Peyer's patch (tissue), 4 donors: ENCODE results near the gene FADS6. TPM values are rescaled to one million over a fixed set of nuclear protein-coding genes. Genes with fewer than 3 reads are reported as not detected.
"Not testable (repeated sequence)": the region's sequence is repeated elsewhere in the genome, so short reads cannot be mapped to it uniquely, and the experiment has no call there.

ENCODE experiments used
- DNase-seq, 3 donors: peaks; one replicate each; pipeline ENCODE4 v3.0.0-alpha.2; 2017 to 2019
- H3K27ac ChIP-seq, 4 donors: fragments of 200-600 bp; sonication (generic); one replicate each; pipeline ENCODE4 v1.5.1; 2016 to 2019
- H3K27me3 ChIP-seq, 2 donors: fragments of 200-600 bp; sonication (generic); one replicate each; pipeline ENCODE4 v1.5.1; 2019
- H3K36me3 ChIP-seq, 3 donors: fragments of 200-600 bp; sonication (generic); one replicate each; pipeline ENCODE4 v1.5.1; 2016 to 2019
- H3K4me1 ChIP-seq, 4 donors: fragments of 200-600 bp; sonication (generic); one replicate each; pipeline ENCODE4 v1.5.1; 2016 to 2019
- H3K4me3 ChIP-seq, 4 donors: fragments of 200-600 bp; sonication (generic); 1 replicate in 3 of 4; 2 replicates in 1 of 4; pipeline ENCODE4 v1.5.1; 2016 to 2019; ENCODE audit warnings: mild to moderate bottlenecking in 1 of 4
- H3K9me3 ChIP-seq, 4 donors: fragments of 200-600 bp; sonication (generic); one replicate each; pipeline ENCODE4 v1.5.1; 2016 to 2019; ENCODE audit warnings: mild to moderate bottlenecking in 1 of 4
- POLR2A ChIP-seq, 2 donors: fragments of 450-650 bp; IDR thresholded peaks; one replicate each; pipeline ENCODE4 v1.5.1; 2017; ENCODE audit warnings: antibody characterized with exemption in 2 of 2, mild to moderate bottlenecking in 2 of 2, moderate library complexity in 2 of 2
- total RNA-seq, 4 donors: library from RNA; depleted of rRNA; stranded (reverse); fragments of >200 nt; gene quantifications; one replicate each; pipeline ENCODE4 v1.1.0, GENCODE V29; 2016
- TF ChIP-seq, protein P1 (sequence below), 6 experiments: fragments of 450-650 bp in 4 of 6; fragments of 200-600 bp in 2 of 6; sonication (generic) in 1 of 6; IDR thresholded peaks; one replicate each; pipeline ENCODE4 v1.5.1; 2017 to 2019; ENCODE audit warnings: antibody characterized with exemption in 6 of 6, mild to moderate bottlenecking in 3 of 6, moderate library complexity in 1 of 6

The FADS6 gene
- total RNA-seq, 4 donors from 2014 or later = 79.9 to 161 (median 82.1) TPM; not detected in 1

- Histone ChIP-seq H3K4me1 (no peaks in the 10 kb centered on the region), H3K27me3 (no peaks in the 10 kb centered on the region), H3K36me3 (no peaks in the 10 kb centered on the region), H3K4me3 (no peak overlapping the region), H3K27ac (no peak overlapping the region), H3K9me3 (no peaks in the 10 kb centered on the region)
- TF ChIP-seq, protein P1, sequence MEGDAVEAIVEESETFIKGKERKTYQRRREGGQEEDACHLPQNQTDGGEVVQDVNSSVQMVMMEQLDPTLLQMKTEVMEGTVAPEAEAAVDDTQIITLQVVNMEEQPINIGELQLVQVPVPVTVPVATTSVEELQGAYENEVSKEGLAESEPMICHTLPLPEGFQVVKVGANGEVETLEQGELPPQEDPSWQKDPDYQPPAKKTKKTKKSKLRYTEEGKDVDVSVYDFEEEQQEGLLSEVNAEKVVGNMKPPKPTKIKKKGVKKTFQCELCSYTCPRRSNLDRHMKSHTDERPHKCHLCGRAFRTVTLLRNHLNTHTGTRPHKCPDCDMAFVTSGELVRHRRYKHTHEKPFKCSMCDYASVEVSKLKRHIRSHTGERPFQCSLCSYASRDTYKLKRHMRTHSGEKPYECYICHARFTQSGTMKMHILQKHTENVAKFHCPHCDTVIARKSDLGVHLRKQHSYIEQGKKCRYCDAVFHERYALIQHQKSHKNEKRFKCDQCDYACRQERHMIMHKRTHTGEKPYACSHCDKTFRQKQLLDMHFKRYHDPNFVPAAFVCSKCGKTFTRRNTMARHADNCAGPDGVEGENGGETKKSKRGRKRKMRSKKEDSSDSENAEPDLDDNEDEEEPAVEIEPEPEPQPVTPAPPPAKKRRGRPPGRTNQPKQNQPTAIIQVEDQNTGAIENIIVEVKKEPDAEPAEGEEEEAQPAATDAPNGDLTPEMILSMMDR (IDR thresholded peaks at IDR 0.05) = no peak
- TF ChIP-seq POLR2A (IDR thresholded peaks at IDR 0.05) = no peak
- no peak for DNase-seq
These were observed 13.6 kb upstream of the FADS6 start for GRCh38 chr17:74907012-74907411.

DNA sequence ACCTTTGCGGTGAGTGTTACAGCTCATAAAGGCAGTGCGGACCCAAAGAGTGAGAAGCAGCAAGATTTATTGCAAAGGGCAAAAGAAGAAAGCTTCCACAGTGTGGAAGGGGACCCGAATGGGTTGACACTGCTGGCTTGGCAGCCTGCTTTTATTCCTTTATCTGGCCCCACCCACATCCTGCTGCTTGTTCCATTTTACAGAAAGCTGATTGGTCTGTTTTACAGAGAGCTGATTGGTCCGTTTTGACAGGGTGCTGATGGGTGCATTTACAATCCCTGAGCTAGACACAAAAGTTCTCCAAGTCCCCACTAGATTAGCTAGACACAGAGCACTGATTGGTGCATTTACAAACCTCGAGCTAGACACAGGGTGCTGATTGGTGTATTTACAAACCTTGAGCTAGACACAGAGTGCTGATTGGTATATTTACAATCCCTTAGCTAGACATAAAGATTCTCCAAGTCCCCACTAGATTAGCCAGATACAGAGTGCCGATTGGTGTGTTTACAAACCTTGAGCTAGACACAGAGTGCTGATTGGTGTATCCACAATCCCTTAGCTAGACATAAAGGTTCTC, 12.9 kb upstream of the FADS6 start:
- not testable (repeated sequence) for DNase-seq, H3K27me3 ChIP-seq, H3K27ac ChIP-seq, H3K4me3 ChIP-seq, H3K36me3 ChIP-seq, H3K9me3 ChIP-seq, H3K4me1 ChIP-seq

DNA sequence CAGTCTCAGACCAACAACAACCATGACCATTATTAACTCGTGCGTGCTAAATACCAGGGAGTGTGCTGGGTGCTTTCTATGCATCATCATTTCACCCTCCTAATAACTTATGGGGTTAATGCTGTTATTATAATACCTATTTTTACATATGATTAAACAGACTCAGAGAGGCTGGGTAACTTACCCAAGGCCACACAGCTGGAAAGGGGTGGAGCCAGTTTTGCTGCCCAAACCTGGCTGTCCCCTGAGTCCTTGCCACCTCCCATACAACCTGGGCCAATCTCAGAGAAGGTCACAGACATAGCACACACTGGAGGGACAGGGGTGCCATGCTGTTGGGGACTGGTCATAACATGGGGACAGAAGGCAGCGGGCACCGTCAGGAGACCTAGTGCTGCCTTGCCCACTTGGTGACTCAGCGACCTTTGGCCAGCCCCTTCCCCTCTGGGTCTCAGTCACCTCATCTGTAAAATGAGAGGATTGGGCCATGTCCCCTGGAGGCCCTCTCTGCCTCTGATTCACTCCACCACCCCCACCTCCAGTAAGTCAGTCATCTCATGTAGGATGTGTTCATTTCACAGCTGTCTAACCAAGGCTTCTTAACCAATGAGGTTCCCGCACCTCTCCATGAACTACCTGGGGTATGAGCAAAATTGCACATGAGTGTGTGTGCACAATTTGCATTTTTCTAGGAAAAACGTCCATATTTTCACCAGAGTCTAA, 11.4 kb upstream of the FADS6 start:
- Histone ChIP-seq H3K4me1 (no peaks in the 10 kb centered on the region), H3K4me3 (no peak overlapping the region), H3K36me3 (no peaks in the 10 kb centered on the region), H3K27me3 (no peaks in the 10 kb centered on the region), H3K27ac (no peak overlapping the region), H3K9me3 (no peaks in the 10 kb centered on the region)
- DNase-seq = no peak
- TF ChIP-seq POLR2A (IDR thresholded peaks at IDR 0.05) = no peak
- TF ChIP-seq, protein P1 (IDR thresholded peaks at IDR 0.05) = no peak

GRCh38 chr17:74903671-74904070, 10.2 kb upstream of the FADS6 start:
- Histone ChIP-seq H3K4me3 (no peak overlapping the region), H3K4me1 (no peaks in the 10 kb centered on the region), H3K36me3 (no peaks in the 10 kb centered on the region), H3K27ac (no peak overlapping the region), H3K27me3 (no peaks in the 10 kb centered on the region), H3K9me3 (no peaks in the 10 kb centered on the region)
- DNase-seq = no peak
- no peak for TF ChIP-seq POLR2A (IDR thresholded peaks at IDR 0.05)
- TF ChIP-seq, protein P1 (IDR thresholded peaks at IDR 0.05) = no peak

DNA sequence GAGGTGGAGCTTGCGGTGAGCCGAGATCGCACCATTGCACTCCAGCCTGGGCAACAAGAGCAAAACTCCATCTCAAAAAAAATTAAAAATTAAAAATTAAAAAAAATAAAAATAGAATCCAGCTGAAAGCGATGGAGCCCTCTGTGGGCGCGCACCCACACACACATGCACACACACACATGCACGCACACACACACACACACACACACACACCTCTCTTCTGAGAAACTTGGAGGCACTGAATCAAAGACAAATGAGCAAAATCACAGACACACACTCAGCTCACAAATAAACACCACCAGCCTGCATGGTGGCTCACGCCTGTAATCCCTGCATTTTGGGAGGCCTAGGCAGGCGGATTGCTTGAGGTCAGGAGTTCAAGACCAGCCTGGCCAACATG, 9.6 kb upstream of the FADS6 start:
- Histone ChIP-seq H3K27me3 (no peaks in the 10 kb centered on the region), H3K27ac (no peak overlapping the region)
- DNase-seq = no peak

More for the DNA sequence above, 9.6 kb upstream of the FADS6 start:
- Histone ChIP-seq H3K4me1 (no peaks in the 10 kb centered on the region), H3K4me3 (no peak overlapping the region), H3K9me3 (no peaks in the 10 kb centered on the region), H3K36me3 (no peaks in the 10 kb centered on the region)
- no peak for TF ChIP-seq POLR2A (IDR thresholded peaks at IDR 0.05)
- TF ChIP-seq, protein P1 (IDR thresholded peaks at IDR 0.05) = no peak
